B cell (primary cell): Measurements from ENCODE around the gene MYBPC3. TPM values are rescaled to one million over a fixed set of nuclear protein-coding genes. Genes with fewer than 3 reads are reported as not detected.

Experiments
- ATAC-seq: fragments of 200-7000 bp; cut with Tn5 transposase; one replicate; pipeline ENCODE4 v1.10.0; 2021; ENCODE audit warnings: low read depth, mild to moderate bottlenecking, moderate number of reproducible peaks, moderate library complexity
- CTCF ChIA-PET: fragments of 350-600 bp; sonication (Branson Sonifier 250); formaldehyde crosslinking; loops from one replicate; lab custom pipeline; 2021; ENCODE audit warnings: antibody characterized with exemption, inconsistent platforms; lab: Charles Lee
- POLR2A ChIA-PET: fragments of 350-600 bp; sonication (Branson Sonifier 250); formaldehyde crosslinking; loops from one replicate; lab custom pipeline; 2021; ENCODE audit warnings: antibody characterized with exemption; lab: Charles Lee
- DNase-seq: peaks from one replicate; pipeline ENCODE4 v3.0.0; 2013
- H2AFZ ChIP-seq: 2 replicates; pipeline ENCODE4 v1.6.1; 2012; ENCODE audit warnings: mild to moderate bottlenecking, low read depth, low read length; ENCODE audit not compliant: insufficient read depth, poor library complexity, severe bottlenecking
- H3K27ac ChIP-seq, 2 donors: 1 replicate in 1 of 2; 2 replicates in 1 of 2; pipeline ENCODE4 v1.5.1; 2012 to 2013; ENCODE audit warnings: low read length in 2 of 2, mild to moderate bottlenecking in 2 of 2, moderate library complexity in 1 of 2
- H3K27me3 ChIP-seq, 4 experiments: fragments of 200-600 bp in 1 of 4; sonication (generic) in 1 of 4; replicated peaks in 1 of 4; 1 replicate in 2 of 4; 2 replicates in 2 of 4; pipeline versions ENCODE4 v1.6.1 to v1.7.0; 2013 to 2016; ENCODE audit warnings: low read length in 3 of 4, mild to moderate bottlenecking in 2 of 4, mixed read lengths in 1 of 4, moderate library complexity in 1 of 4; ENCODE audit not compliant: insufficient read depth in 4 of 4, control insufficient read depth in 3 of 4; ENCODE audit errors: control extremely low read depth in 1 of 4
- H3K36me3 ChIP-seq, 2 experiments: replicated peaks in 1 of 2; 1 replicate in 1 of 2; 2 replicates in 1 of 2; pipeline versions ENCODE4 v1.6.1 to v1.7.1; 2013; ENCODE audit warnings: low read length in 1 of 2; ENCODE audit not compliant: insufficient read depth in 2 of 2, control insufficient read depth in 1 of 2; ENCODE audit errors: control extremely low read depth in 1 of 2, extremely low read depth in 1 of 2
- H3K4me1 ChIP-seq, 2 donors: fragments of 200-600 bp in 1 of 2; sonication (generic) in 1 of 2; 1 replicate in 1 of 2; 2 replicates in 1 of 2; pipeline versions ENCODE4 v1.5.1 to v1.6.1; 2013 to 2017; ENCODE audit warnings: low read length in 2 of 2; ENCODE audit not compliant: control insufficient read depth in 2 of 2, insufficient read depth in 2 of 2
- H3K4me2 ChIP-seq: replicated peaks from 2 replicates; pipeline ENCODE3; 2012; ENCODE audit warnings: mild to moderate bottlenecking, low read depth, low read length; ENCODE audit not compliant: poor library complexity, severe bottlenecking
- H3K4me3 ChIP-seq, 5 experiments: fragments of 200-600 bp in 1 of 5; sonication (generic) in 1 of 5; 1 replicate in 3 of 5; 2 replicates in 2 of 5; pipeline versions ENCODE4 v1.5.1 to v1.7.0; 2011 to 2016; ENCODE audit warnings: low read length in 4 of 5, mild to moderate bottlenecking in 4 of 5, low read depth in 2 of 5, control low read depth in 1 of 5, moderate library complexity in 1 of 5; ENCODE audit not compliant: insufficient read depth in 1 of 5; ENCODE audit errors: control extremely low read depth in 1 of 5, extremely low read depth in 1 of 5
- H3K79me2 ChIP-seq: fragments of 200-600 bp; sonication (generic); one replicate; pipeline ENCODE4 v1.6.0; 2016; ENCODE audit warnings: low read length; ENCODE audit not compliant: control insufficient read depth, insufficient read depth
- H3K9ac ChIP-seq: fragments of 200-600 bp; sonication (generic); 2 replicates; pipeline ENCODE4 v1.6.1; 2017; ENCODE audit warnings: mild to moderate bottlenecking, low read length, moderate library complexity
- H3K9me3 ChIP-seq, 3 donors: one replicate each; pipeline versions ENCODE4 v1.6.1 to v1.7.1; 2013; ENCODE audit warnings: low read length in 2 of 3; ENCODE audit not compliant: control insufficient read depth in 2 of 3, insufficient read depth in 1 of 3; ENCODE audit errors: control extremely low read depth in 1 of 3
- H4K20me1 ChIP-seq: 2 replicates; pipeline ENCODE4 v1.6.0; 2012; ENCODE audit warnings: mild to moderate bottlenecking, low read length; ENCODE audit not compliant: insufficient read depth, control insufficient read depth, poor library complexity, severe bottlenecking
- H3K27ac Mint-ChIP-seq: one replicate; pipeline ENCODE4 v1.8.0; 2021; ENCODE audit warnings: mixed read lengths
- H3K27me3 Mint-ChIP-seq: one replicate; pipeline ENCODE4 v1.8.0; 2021; ENCODE audit warnings: mixed read lengths
- H3K4me1 Mint-ChIP-seq: one replicate; pipeline ENCODE4 v1.8.0; 2021; ENCODE audit warnings: mixed read lengths
- H3K4me3 Mint-ChIP-seq: one replicate; pipeline ENCODE4 v1.8.0; 2021; ENCODE audit warnings: mixed read lengths
- H3K9me3 Mint-ChIP-seq: one replicate; pipeline ENCODE4 v1.8.0; 2022; ENCODE audit warnings: mixed read lengths; ENCODE audit not compliant: insufficient read depth
- EZH2 ChIP-seq: IDR thresholded peaks from 2 replicates; pipeline ENCODE4 v1.6.1; 2012; ENCODE audit warnings: borderline replicate concordance, low read depth, mild to moderate bottlenecking, moderate library complexity, low read length; ENCODE audit not compliant: insufficient read depth, poor library complexity, severe bottlenecking
- WGBS: methylation state at CpG from one replicate; pipeline ENCODE4 v1.1.5; 2013; ENCODE audit warnings: missing lambda C conversion rate; ENCODE audit not compliant: insufficient coverage; 5-methylcytosine and 5-hydroxymethylcytosine counted together
- intact Hi-C: fragments of 100-400 bp; cut with micrococcal nuclease; formaldehyde crosslinking; loops from one replicate; pipeline ENCODE4 v1.10.0; 2022
- polyA plus RNA-seq: library from polyadenylated mRNA; depleted of rRNA; stranded (reverse); fragments of >200 nt; gene quantifications from 2 replicates; pipeline ENCODE4 v1.2.3, GENCODE V29; 2012
- total RNA-seq, 2 donors: library from RNA; stranded (reverse); fragments of 120-200 nt in 1 of 2; gene quantifications; 1 replicate in 1 of 2; 2 replicates in 1 of 2; pipeline versions ENCODE4 v1.2.3 to v1.2.4, GENCODE V29; 2013 to 2022
- TF ChIP-seq, protein P1 (sequence below): fragments of 200-600 bp; IDR thresholded peaks from one replicate; pipeline ENCODE4 v1.8.0; 2022; ENCODE audit warnings: antibody characterized with exemption, mild to moderate bottlenecking

MYBPC3 gene
- total and polyA plus RNA-seq, 2 donors (not counting 1 experiment from before 2014, with no cell fraction given) = 0.67 to 1.4 TPM

GRCh38 chr11:47332791-47333525, 19.5 kb downstream of the MYBPC3 start:
- Mint-ChIP-seq H3K27me3 (no peaks in the 10 kb centered on the region), H3K9me3 (no peaks in the 10 kb centered on the region), H3K4me1 (peaks cover 12% of the 10 kb centered on the region), H3K27ac (no peak overlapping the region), H3K4me3 (no peak overlapping the region)
- Histone ChIP-seq H3K4me3 (no peak overlapping the region), H3K79me2 (no peaks in the 10 kb centered on the region), H3K4me1 (peaks cover 0 to 12% of the 10 kb centered on the region in 2 donors), H4K20me1 (no peaks in the 10 kb centered on the region), H3K9ac (no peak overlapping the region), H2AFZ (no peak overlapping the region), H3K9me3 (no peaks in the 10 kb centered on the region), H3K4me2 (no peak overlapping the region), H3K27me3 (no peaks in the 10 kb centered on the region), H3K36me3 (peaks cover 0 to 26% of the 10 kb centered on the region in 2 experiments), H3K27ac (no peak overlapping the region)
- ATAC-seq = no peak
- ChIA-PET POLR2A (no interaction called here), CTCF (interaction anchor here (0.5 kb wide), 1 partner anchor 31 kb away, joined by 3 read pairs; no protein-coding TSS in a partner anchor)
- intact Hi-C loops = no loop called here
- 97% methylated on average over 19 of the region's 20 CpGs for WGBS
- DNase-seq = no peak
- TF ChIP-seq, protein P1, sequence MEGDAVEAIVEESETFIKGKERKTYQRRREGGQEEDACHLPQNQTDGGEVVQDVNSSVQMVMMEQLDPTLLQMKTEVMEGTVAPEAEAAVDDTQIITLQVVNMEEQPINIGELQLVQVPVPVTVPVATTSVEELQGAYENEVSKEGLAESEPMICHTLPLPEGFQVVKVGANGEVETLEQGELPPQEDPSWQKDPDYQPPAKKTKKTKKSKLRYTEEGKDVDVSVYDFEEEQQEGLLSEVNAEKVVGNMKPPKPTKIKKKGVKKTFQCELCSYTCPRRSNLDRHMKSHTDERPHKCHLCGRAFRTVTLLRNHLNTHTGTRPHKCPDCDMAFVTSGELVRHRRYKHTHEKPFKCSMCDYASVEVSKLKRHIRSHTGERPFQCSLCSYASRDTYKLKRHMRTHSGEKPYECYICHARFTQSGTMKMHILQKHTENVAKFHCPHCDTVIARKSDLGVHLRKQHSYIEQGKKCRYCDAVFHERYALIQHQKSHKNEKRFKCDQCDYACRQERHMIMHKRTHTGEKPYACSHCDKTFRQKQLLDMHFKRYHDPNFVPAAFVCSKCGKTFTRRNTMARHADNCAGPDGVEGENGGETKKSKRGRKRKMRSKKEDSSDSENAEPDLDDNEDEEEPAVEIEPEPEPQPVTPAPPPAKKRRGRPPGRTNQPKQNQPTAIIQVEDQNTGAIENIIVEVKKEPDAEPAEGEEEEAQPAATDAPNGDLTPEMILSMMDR = no peak
- no peak for TF ChIP-seq EZH2

- Histone ChIP-seq H3K27ac (no peak overlapping the region), H3K4me3 (no peak overlapping the region), H4K20me1 (no peaks in the 10 kb centered on the region), H3K4me1 (peaks cover 0 to 16% of the 10 kb centered on the region in 2 donors), H3K9me3 (no peaks in the 10 kb centered on the region), H3K79me2 (no peaks in the 10 kb centered on the region), H3K27me3 (no peaks in the 10 kb centered on the region), H3K9ac (no peak overlapping the region), H3K36me3 (peaks cover 0 to 29% of the 10 kb centered on the region in 2 experiments), H3K4me2 (no peak overlapping the region), H2AFZ (no peak overlapping the region)
- 97% methylated on average over 8 of the region's 13 CpGs for WGBS
- DNase-seq = no peak
- CTCF ChIA-PET = no interaction called here
- Mint-ChIP-seq H3K27ac (no peak overlapping the region), H3K9me3 (no peaks in the 10 kb centered on the region), H3K4me3 (no peak overlapping the region), H3K4me1 (peaks cover 14% of the 10 kb centered on the region), H3K27me3 (no peaks in the 10 kb centered on the region)
- TF ChIP-seq, protein P1 = no peak
- TF ChIP-seq EZH2 = no peak
- no peak for ATAC-seq
- POLR2A ChIA-PET = no interaction called here
- intact Hi-C loops = no loop called here
Observed at GRCh38 chr11:47332303-47332711, 20.2 kb downstream of the MYBPC3 start.
